Hematopoietic multipotent progenitor cell treated with erythropoietin and hydrocortisone succinate and interleukin-3 and kit ligand, for 8 days (in vitro differentiated cells): ENCODE measurements around the gene MGLL.

ENCODE experiments used
- DNase-seq: peaks from one replicate; pipeline ENCODE4 v3.0.0-alpha.2; 2015

MGLL gene

GRCh38 chr3:127809211-127809610 is 13.1 kb downstream of the MGLL start:
- DNase-seq: no peak

GRCh38 chr3:127808197-127808596 is 14.1 kb downstream of the MGLL start:
- DNase-seq: no peak

- no peak for DNase-seq
Observed at GRCh38 chr3:127805026-127805753, 17.1 kb downstream of the MGLL start.

- DNase-seq: no peak
Observed at GRCh38 chr3:127804141-127804540, 18.2 kb downstream of the MGLL start.

- no peak for DNase-seq
Observed at GRCh38 chr3:127803619-127804018, 18.7 kb downstream of the MGLL start.

- DNase-seq: no peak
Observed at GRCh38 chr3:127802606-127803005, 19.7 kb downstream of the MGLL start.

- DNase-seq: no peak
Observed at GRCh38 chr3:127801731-127802313, 20.5 kb downstream of the MGLL start.

- peak; percentile 57 for DNase-seq
Observed at GRCh38 chr3:127800508-127800907, 21.8 kb downstream of the MGLL start.

- DNase-seq: no peak
Observed at GRCh38 chr3:127799476-127800222, 22.7 kb downstream of the MGLL start.

- DNase-seq: no peak
Observed at GRCh38 chr3:127798716-127799115, 23.6 kb downstream of the MGLL start.

GRCh38 chr3:127796831-127797150 is 25.5 kb downstream of the MGLL start:
- DNase-seq: no peak

- no peak for DNase-seq
Observed at GRCh38 chr3:127796045-127796830, 26.1 kb downstream of the MGLL start.

GRCh38 chr3:127794972-127795371 is 27.3 kb downstream of the MGLL start:
- DNase-seq: no peak

- DNase-seq: no peak
Observed at GRCh38 chr3:127794402-127794801, 27.9 kb downstream of the MGLL start.

GRCh38 chr3:127792541-127793292 is 29.6 kb downstream of the MGLL start:
- no peak for DNase-seq

GRCh38 chr3:127791221-127791913 is 30.9 kb downstream of the MGLL start:
- peak; percentile 58 for DNase-seq

GRCh38 chr3:127790882-127791183 is 31.5 kb downstream of the MGLL start:
- DNase-seq: no peak

- no peak for DNase-seq
Observed at GRCh38 chr3:127789990-127790881, 32.1 kb downstream of the MGLL start.

- DNase-seq: no peak
Observed at GRCh38 chr3:127789051-127789450, 33.3 kb downstream of the MGLL start.

- no peak for DNase-seq
Observed at GRCh38 chr3:127788451-127788909, 33.8 kb downstream of the MGLL start.
